Hepatic stellate cell (primary cell): Measurements from ENCODE around the gene PLXNA3.
A peak's percentile ranks its signal among the peaks of the same experiment; 100 is the strongest.

Experiments used
- DNase-seq: peaks from one replicate; pipeline ENCODE4 v3.0.0; 2011; ENCODE audit warnings: low spot score

The PLXNA3 gene

GRCh38 chrX:154458954-154459778 lies 1.1 kb downstream of the PLXNA3 start:
- peak; percentile 48 for DNase-seq

GRCh38 chrX:154459832-154460231 lies 1.8 kb downstream of the PLXNA3 start:
- DNase-seq, result no peak

GRCh38 chrX:154460326-154460725 lies 2.2 kb downstream of the PLXNA3 start:
- no peak for DNase-seq

GRCh38 chrX:154462396-154462795 lies 4.3 kb downstream of the PLXNA3 start:
- DNase-seq, result no peak

- DNase-seq, result no peak
Observed at GRCh38 chrX:154463611-154464220, 5.6 kb downstream of the PLXNA3 start.

GRCh38 chrX:154464806-154465365 lies 6.8 kb downstream of the PLXNA3 start:
- DNase-seq, result no peak

GRCh38 chrX:154465601-154466000 lies 7.5 kb downstream of the PLXNA3 start:
- no peak for DNase-seq

GRCh38 chrX:154466036-154466435 lies 8.0 kb downstream of the PLXNA3 start:
- DNase-seq, result no peak

GRCh38 chrX:154466907-154467306 lies 8.8 kb downstream of the PLXNA3 start:
- no peak for DNase-seq

GRCh38 chrX:154467556-154467955 lies 9.5 kb downstream of the PLXNA3 start:
- DNase-seq, result no peak

GRCh38 chrX:154468217-154468616 lies 10.1 kb downstream of the PLXNA3 start:
- DNase-seq, result no peak

GRCh38 chrX:154469114-154469513 lies 11.0 kb downstream of the PLXNA3 start:
- DNase-seq, result no peak

- no peak for DNase-seq
Observed at GRCh38 chrX:154469880-154470279, 11.8 kb downstream of the PLXNA3 start.

GRCh38 chrX:154470434-154470833 lies 12.4 kb downstream of the PLXNA3 start:
- no peak for DNase-seq

- DNase-seq, result no peak
Observed at GRCh38 chrX:154470914-154471568, 13.0 kb downstream of the PLXNA3 start.

- DNase-seq, result no peak
Observed at GRCh38 chrX:154471839-154472684, 14.0 kb downstream of the PLXNA3 start.

GRCh38 chrX:154472685-154473632 lies 14.9 kb downstream of the PLXNA3 start:
- no peak for DNase-seq

- DNase-seq, result no peak
Observed at GRCh38 chrX:154473683-154474082, 15.6 kb downstream of the PLXNA3 start.

GRCh38 chrX:154476821-154477220 lies 18.7 kb downstream of the PLXNA3 start:
- no peak for DNase-seq

- DNase-seq, result no peak
Observed at GRCh38 chrX:154477891-154478477, 19.9 kb downstream of the PLXNA3 start.
